ENCODE measurements around the gene PGS1. TPM values are rescaled to one million over a fixed set of nuclear protein-coding genes. Genes with fewer than 3 reads are reported as not detected.

Gene PGS1
- total RNA-seq, 1 experiment from 2014 or later = 25.7 TPM

DNA sequence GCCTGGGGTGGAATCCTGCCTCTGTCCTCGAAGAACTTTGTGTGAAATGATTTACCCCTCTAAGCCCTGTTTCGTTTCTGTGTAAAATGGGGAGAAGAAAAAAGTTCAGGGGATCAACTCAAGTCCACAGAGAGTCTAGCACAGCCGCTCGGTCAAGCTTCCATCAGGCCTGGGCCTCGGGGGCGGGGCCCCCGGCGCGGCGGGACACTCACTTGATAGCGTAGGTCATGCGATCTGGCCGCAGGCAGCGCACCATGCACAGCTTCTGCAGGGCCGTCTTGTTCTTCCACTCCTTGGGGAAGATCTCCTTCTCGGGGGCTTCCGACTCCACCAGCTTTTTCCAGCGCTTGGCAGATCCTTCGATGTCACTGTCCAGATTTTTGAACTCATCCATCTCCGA, 65.9 kb downstream of the PGS1 start:
- POLR2A ChIA-PET = no interaction called here
- Mint-ChIP-seq H3K4me1 (ENCODE audit: insufficient read depth, unreplicated experiment) (no peaks in the 10 kb centered on the region), H3K36me3 (ENCODE audit: insufficient read depth, unreplicated experiment) (no peaks in the 10 kb centered on the region), H3K27ac (ENCODE audit: low read depth, unreplicated experiment) (no peak overlapping the region), H3K9me3 (ENCODE audit: unreplicated experiment) (no peaks in the 10 kb centered on the region), H3K27me3 (ENCODE audit: insufficient read depth, unreplicated experiment) (no peaks in the 10 kb centered on the region), H3K4me3 (ENCODE audit: unreplicated experiment) (no peak overlapping the region)
- CTCF ChIA-PET = interaction anchor here (0.6 to 1.0 kb wide), 2 partner anchors 23 to 24 kb away, joined by 4 read pairs; no protein-coding TSS in a partner anchor
- BruUV-seq (replicated peaks) = no TSS peak
- TF ChIP-seq, protein P1, sequence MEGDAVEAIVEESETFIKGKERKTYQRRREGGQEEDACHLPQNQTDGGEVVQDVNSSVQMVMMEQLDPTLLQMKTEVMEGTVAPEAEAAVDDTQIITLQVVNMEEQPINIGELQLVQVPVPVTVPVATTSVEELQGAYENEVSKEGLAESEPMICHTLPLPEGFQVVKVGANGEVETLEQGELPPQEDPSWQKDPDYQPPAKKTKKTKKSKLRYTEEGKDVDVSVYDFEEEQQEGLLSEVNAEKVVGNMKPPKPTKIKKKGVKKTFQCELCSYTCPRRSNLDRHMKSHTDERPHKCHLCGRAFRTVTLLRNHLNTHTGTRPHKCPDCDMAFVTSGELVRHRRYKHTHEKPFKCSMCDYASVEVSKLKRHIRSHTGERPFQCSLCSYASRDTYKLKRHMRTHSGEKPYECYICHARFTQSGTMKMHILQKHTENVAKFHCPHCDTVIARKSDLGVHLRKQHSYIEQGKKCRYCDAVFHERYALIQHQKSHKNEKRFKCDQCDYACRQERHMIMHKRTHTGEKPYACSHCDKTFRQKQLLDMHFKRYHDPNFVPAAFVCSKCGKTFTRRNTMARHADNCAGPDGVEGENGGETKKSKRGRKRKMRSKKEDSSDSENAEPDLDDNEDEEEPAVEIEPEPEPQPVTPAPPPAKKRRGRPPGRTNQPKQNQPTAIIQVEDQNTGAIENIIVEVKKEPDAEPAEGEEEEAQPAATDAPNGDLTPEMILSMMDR (IDR thresholded peaks at IDR 0.05; ENCODE audit: unreplicated experiment) = no peak
- intact Hi-C loops (cut with micrococcal nuclease) = no loop called here
- no peak for DNase-seq (ENCODE audit: unreplicated experiment)

DNA sequence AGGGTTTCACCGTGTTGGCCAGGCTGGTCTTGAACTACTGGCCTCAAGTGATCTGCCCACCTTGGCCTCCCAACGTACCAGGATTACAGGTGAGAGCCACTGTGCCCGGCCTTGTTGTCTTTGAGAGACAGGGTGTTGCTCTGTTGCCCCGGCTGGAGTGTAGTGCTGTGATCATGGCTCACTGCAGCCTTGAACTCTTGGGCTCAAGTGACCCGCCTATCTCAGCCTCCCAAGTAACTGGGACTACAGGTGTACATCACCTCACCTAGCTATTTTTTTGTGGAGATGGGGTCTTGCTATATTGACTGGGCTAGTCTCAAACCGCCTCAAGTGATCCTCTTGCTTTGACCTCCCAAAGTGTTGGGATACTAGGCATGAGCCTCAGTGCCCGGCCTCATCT, 68.4 kb downstream of the PGS1 start:
- no TSS peak for BruUV-seq (replicated peaks)
- Mint-ChIP-seq H3K27me3 (ENCODE audit: insufficient read depth, unreplicated experiment) (no peaks in the 10 kb centered on the region), H3K4me3 (ENCODE audit: unreplicated experiment) (no peak overlapping the region), H3K4me1 (ENCODE audit: insufficient read depth, unreplicated experiment) (no peaks in the 10 kb centered on the region), H3K9me3 (ENCODE audit: unreplicated experiment) (no peaks in the 10 kb centered on the region), H3K36me3 (ENCODE audit: insufficient read depth, unreplicated experiment) (no peaks in the 10 kb centered on the region), H3K27ac (ENCODE audit: low read depth, unreplicated experiment) (no peak overlapping the region)
- ChIA-PET POLR2A (no interaction called here), CTCF (no interaction called here)
- intact Hi-C loops (cut with micrococcal nuclease) = no loop called here
- TF ChIP-seq, protein P1 (IDR thresholded peaks at IDR 0.05; ENCODE audit: unreplicated experiment) = no peak
- DNase-seq (ENCODE audit: unreplicated experiment) = no peak

DNA sequence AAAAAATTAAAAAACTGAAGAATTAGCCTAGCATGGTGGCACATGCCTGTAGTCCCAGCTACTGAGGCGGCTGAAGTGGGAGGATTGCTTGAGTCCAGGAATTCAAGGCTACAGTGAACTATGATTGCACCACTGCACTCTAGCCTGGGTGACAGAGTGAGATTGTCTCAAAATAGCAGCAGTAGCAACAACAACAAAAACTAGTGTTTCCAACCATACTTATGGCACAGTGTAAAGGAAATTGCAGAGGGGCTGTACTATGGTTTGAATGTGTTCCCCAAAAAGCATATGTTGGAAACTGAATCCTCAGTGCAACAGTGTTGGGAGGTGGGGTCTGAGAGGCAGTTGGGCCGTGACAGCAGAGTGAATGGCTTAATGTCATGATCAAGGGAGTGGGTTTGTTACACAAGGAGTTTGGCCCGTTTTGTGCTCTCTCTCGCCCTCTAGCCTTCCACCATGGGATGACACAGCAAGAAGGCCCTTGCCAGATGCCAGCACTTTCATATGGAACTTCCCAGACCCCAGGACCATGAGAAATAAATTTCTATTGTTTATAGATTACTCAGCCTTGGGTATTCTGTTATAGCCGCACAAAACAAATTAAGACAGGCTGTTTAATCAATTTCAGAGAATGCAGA, 70.0 kb downstream of the PGS1 start:
- intact Hi-C loops (cut with micrococcal nuclease) = no loop called here
- POLR2A ChIA-PET = no interaction called here
- TF ChIP-seq, protein P1 (IDR thresholded peaks at IDR 0.05; ENCODE audit: unreplicated experiment) = no peak

GRCh38 chr17:78449983-78450595, 71.6 kb downstream of the PGS1 start:
- ChIA-PET CTCF (no interaction called here), POLR2A (no interaction called here)
- BruUV-seq (replicated peaks) = no TSS peak
- intact Hi-C loops (cut with micrococcal nuclease) = no loop called here
- Mint-ChIP-seq H3K27ac (ENCODE audit: low read depth, unreplicated experiment) (no peak overlapping the region), H3K9me3 (ENCODE audit: unreplicated experiment) (no peaks in the 10 kb centered on the region), H3K27me3 (ENCODE audit: insufficient read depth, unreplicated experiment) (no peaks in the 10 kb centered on the region), H3K4me1 (ENCODE audit: insufficient read depth, unreplicated experiment) (no peaks in the 10 kb centered on the region), H3K36me3 (ENCODE audit: insufficient read depth, unreplicated experiment) (no peaks in the 10 kb centered on the region), H3K4me3 (ENCODE audit: unreplicated experiment) (no peak overlapping the region)
- TF ChIP-seq, protein P1 (IDR thresholded peaks at IDR 0.05; ENCODE audit: unreplicated experiment) = no peak
- no peak for DNase-seq (ENCODE audit: unreplicated experiment)

More for the DNA sequence above, 70.0 kb downstream of the PGS1 start:
- Mint-ChIP-seq H3K27ac (ENCODE audit: low read depth, unreplicated experiment) (no peak overlapping the region), H3K9me3 (ENCODE audit: unreplicated experiment) (no peaks in the 10 kb centered on the region), H3K4me3 (ENCODE audit: unreplicated experiment) (no peak overlapping the region), H3K36me3 (ENCODE audit: insufficient read depth, unreplicated experiment) (no peaks in the 10 kb centered on the region), H3K27me3 (ENCODE audit: insufficient read depth, unreplicated experiment) (no peaks in the 10 kb centered on the region), H3K4me1 (ENCODE audit: insufficient read depth, unreplicated experiment) (no peaks in the 10 kb centered on the region)
- CTCF ChIA-PET = no interaction called here
- no peak for DNase-seq (ENCODE audit: unreplicated experiment)
- BruUV-seq (replicated peaks) = no TSS peak
